ENCODE results near the gene TTLL7. TPM values are rescaled to one million over a fixed set of nuclear protein-coding genes. Genes with fewer than 3 reads are reported as not detected.
A peak's percentile ranks its signal among the peaks of the same experiment; 100 is the strongest.
"Not testable (repeated sequence)": the region's sequence is repeated elsewhere in the genome, so short reads cannot be mapped to it uniquely, and the experiment has no call there.

Gene TTLL7
- total RNA-seq, 1 experiment from 2014 or later = 15.4 TPM

GRCh38 chr1:83995649-83996048, 3.3 kb downstream of the TTLL7 start:
- DNase-seq (ENCODE audit: low read depth) = no peak

- peak; percentile 9 for DNase-seq (ENCODE audit: low read depth)
Observed at GRCh38 chr1:83994111-83994510, 4.8 kb downstream of the TTLL7 start.

DNA sequence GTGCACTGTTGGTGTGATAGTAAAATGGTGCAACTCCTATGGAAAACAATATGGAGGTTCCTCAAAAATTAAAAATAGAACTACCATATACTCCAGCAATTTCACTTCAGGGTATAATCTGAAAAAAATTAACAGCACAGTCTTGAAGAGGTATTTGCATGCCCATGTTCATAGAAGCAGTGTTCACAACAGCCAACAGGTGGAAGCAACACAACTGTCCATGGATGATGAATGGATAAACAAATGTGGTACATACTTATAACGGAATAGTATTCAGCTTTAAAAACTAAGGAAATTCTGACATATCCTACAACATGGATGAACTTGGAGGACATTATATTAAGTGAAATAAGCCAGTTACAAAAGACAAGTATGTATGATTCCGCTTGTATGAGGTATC, 8.2 kb downstream of the TTLL7 start:
- no peak for DNase-seq (ENCODE audit: low read depth)

- no peak for DNase-seq (ENCODE audit: low read depth)
Observed at GRCh38 chr1:83985048-83985447, 13.9 kb downstream of the TTLL7 start.

DNA sequence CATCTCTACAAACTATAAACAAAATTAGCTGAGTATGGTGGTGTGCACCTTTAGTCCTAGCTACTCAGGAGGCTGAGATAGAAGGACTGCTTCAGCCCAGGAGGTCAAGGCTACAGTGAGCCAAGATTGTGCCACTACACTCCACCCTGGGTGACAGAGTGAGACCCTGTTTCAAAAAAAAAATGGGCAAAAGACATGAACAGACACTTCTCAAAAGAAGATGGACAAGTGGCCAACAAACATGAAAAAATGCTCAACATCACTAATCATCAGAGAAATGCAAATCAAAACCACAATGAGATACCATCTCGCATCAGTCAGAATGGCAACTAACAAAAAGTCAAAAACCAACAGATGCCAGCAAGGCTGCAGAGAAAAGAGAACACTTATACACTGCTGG, 15.0 kb downstream of the TTLL7 start:
- DNase-seq (ENCODE audit: low read depth) = not testable (repeated sequence)

GRCh38 chr1:83978056-83978455, 20.9 kb downstream of the TTLL7 start:
- DNase-seq (ENCODE audit: low read depth) = peak; percentile 60

DNA sequence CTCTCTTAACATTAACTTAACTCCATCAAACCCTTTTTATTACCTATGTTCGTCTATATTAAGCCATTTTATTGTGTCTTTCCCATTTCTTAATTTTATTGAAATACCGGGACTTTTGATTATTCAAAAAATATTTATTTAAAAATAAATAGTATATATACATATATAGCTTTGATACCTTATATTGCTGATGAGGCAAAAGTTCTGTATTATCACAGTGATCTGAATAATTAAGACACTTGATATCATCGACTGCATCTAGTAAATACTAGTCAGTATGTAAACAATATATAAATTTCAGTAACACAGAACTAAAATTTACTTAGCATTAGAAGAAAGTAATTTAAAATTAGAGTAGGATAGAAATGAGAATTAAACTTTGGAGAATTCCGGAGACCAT, 22.0 kb downstream of the TTLL7 start:
- no peak for DNase-seq (ENCODE audit: low read depth)

DNA sequence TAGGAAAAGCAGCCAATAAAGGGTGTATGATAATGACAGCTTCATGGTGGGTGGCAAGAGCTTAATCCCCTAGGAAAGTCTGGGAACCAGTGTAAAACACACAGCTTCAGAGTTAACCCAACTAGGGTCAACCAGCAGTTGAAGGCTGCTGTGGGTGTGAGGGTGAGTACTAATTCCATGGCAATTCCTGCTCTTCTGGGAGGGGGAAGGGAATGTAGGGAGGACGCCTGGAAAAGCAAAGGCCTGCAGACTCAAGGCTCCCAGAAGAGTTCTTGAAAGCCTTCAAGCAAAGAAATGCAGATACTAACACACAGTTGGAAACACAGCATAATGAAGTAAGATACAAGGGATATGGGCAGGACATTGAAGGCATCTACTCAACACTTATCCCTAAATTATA, 28.1 kb downstream of the TTLL7 start:
- no peak for DNase-seq (ENCODE audit: low read depth)

- DNase-seq (ENCODE audit: low read depth) = no peak
Observed at GRCh38 chr1:83970114-83970513, 28.8 kb downstream of the TTLL7 start.

DNA sequence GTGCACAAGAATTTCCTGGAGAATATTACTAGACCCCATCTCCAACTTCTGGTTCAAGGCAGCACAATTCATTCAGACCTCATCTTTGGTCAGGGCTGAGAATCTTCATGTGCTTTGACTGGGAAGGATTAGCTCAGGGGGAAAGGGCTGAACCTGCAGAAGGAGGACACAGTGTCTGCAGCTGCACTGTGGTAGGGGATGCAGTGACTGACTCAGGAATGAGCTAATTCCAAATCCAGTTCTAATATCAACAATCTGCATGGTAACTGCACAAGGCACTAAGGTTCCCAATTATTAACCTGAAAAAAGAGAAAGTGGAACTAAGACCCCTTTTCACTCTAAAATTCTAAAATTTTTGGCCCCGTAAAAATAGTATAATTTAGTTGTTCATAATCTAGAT, 31.6 kb downstream of the TTLL7 start:
- no peak for DNase-seq (ENCODE audit: low read depth)

- DNase-seq (ENCODE audit: low read depth) = no peak
Observed at GRCh38 chr1:83964153-83964552, 34.8 kb downstream of the TTLL7 start.

- DNase-seq (ENCODE audit: low read depth) = no peak
Observed at GRCh38 chr1:83961571-83962295, 37.2 kb downstream of the TTLL7 start.

DNA sequence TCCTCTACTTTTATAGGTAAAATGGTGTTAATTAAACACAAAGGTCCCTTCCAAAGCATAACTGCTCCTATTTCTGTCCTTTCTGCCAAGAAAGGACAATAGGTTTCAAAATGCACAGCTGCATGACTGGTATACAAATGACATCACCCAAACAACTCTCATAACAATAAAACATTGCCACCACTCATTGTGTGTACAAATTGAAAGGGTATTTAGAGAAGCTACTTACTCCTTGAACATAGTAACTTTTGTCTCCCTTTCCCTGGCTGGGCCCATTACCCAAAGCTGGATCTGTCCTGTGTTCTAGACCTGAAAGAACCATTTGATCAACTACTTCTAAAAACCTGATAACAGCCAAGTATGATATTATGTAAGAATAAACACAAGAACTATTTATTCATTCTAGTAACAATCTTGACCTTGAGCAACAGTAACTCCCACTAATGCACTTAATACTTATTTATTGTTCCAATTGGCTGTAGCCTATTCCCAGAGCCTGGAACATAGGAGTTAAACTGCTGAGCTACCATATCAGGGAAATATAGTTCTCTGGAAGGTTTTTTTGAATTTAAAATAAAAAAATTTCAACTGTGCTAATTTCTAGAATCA, 38.2 kb downstream of the TTLL7 start:
- DNase-seq (ENCODE audit: low read depth) = no peak

DNA sequence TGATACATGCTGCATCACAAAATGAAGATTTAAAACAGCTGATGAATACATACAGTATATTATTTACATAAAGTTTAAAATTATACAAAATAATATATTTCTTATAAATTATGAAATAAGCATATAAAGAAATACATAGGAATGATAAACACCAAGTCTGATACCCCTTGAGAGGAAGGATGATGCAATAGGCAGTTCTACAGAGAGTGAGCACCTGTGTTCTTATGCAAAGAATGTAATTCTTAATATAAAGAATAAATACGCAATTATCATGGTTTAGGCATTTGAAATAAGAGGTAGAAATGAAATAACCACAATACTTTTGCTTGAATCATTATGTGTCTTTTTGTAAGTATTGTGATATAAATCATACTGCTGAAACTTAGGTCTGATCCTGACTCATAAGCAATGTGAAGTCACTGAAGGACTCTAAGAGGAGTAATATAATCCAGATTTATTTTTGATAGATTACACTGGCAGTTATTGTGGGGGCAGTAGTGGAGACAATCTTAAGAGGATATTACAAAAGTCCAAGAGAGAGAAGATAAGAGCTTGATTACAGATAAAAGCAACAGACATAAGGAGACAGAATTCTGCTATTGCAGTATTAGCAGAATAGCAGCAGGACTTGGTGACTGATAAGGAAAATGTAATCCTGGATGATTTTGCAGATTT, 39.0 kb downstream of the TTLL7 start:
- no peak for DNase-seq (ENCODE audit: low read depth)

- no peak for DNase-seq (ENCODE audit: low read depth)
Observed at GRCh38 chr1:83958704-83959103, 40.2 kb downstream of the TTLL7 start.

- DNase-seq (ENCODE audit: low read depth) = no peak
Observed at GRCh38 chr1:83954166-83954823, 44.6 kb downstream of the TTLL7 start.

DNA sequence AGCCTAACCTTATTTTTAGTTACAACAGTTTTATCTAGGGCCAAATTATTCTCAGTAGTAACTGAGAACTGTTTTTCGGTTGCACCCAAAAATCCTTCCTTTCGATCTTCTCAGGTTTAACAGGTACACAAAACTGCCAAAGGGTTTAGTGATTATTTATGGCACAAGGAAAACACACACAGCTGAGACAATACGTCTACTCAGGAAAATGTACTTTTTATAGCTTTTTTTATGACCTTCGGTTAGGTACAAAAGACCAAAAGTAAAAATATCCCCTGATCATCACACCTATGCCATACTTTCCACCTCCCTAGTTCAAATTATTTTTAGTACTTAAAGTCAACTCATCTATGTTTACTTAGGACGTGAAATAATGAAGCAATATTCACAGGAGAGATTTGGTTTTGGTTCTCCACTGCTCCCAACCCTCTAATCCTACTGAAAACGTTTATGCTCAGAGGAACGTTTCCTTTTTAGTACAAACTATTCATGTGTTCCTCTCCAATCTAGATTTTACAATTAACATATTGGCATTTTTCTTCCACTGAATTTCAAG, 48.7 kb downstream of the TTLL7 start:
- DNase-seq (ENCODE audit: low read depth) = no peak

DNA sequence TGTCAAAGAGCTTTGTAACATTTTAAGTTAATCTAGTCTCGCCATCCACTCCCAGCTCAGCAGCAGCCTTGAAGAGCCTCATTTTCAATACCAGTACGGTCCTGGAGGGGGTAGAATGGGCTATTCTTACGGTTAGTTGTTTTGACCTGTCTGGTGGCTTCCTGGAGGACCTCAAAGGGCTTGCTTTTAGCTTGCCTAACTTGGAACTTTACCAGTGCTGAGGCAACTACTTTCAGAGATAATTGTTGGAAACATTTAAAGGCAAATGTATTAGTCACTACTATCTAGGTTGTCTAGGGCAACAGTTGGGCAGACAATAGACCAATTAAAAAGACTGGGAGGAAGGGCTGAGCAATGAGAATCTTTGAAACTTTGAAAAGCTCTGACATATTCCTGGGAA, 56.0 kb downstream of the TTLL7 start:
- DNase-seq (ENCODE audit: low read depth) = peak; percentile 38

GRCh38 chr1:83934550-83934949, 64.4 kb downstream of the TTLL7 start:
- no peak for DNase-seq (ENCODE audit: low read depth)

DNA sequence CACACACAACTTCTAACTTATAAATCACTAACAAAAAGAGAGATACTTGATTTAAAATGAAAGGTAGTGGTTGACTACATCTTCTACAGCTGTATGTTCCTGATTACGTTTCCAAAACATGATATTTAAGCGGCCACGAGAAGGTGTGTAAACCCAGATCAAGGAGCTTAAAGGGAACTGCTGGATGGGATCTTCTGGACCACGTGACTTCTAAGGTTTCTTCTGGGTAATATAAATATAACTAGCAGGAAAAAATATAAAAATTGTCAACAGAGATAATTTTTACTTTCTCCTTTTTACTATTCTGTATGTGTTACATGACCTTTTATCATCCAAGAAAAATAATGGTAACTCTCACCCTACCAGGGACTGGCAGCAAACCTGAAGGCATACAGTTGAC, 66.2 kb downstream of the TTLL7 start:
- DNase-seq (ENCODE audit: low read depth) = no peak

GRCh38 chr1:83932281-83932680, 66.7 kb downstream of the TTLL7 start:
- no peak for DNase-seq (ENCODE audit: low read depth)

- peak; percentile 54 for DNase-seq (ENCODE audit: low read depth)
Observed at GRCh38 chr1:83931658-83932253, 67.2 kb downstream of the TTLL7 start.

All from RPMI7951 (cell line).